H1 (cell line): ENCODE data around the gene SNX32. TPM values are rescaled to one million over a fixed set of nuclear protein-coding genes. Genes with fewer than 3 reads are reported as not detected.

Experiments
- CTCF ChIA-PET: fragments of 300-600 bp; sonication (Branson Sonifier 250); formaldehyde crosslinking; loops from one replicate; lab custom pipeline; 2021; ENCODE audit not compliant: partially characterized antibody; lab: Charles Lee
- POLR2A ChIA-PET: fragments of 300-600 bp; sonication (Branson Sonifier 250); formaldehyde crosslinking; loops from one replicate; lab custom pipeline; 2021; ENCODE audit warnings: inconsistent platforms; ENCODE audit not compliant: partially characterized antibody; lab: Charles Lee
- DNase-seq, 2 experiments: peaks; one replicate each; pipeline versions ENCODE4 v3.0.0 to v3.0.0-alpha.2; 2010 to 2022; ENCODE audit warnings: low spot score in 2 of 2, low read depth in 1 of 2, mixed read lengths in 1 of 2
- FAIRE-seq: peaks from 2 replicates; lab custom pipeline; 2011; peaks lifted over from hg19 to GRCh38; lab: Jason Lieb, UNC
- H2AFZ ChIP-seq: 2 replicates; pipeline ENCODE4 v1.8.1; 2012; ENCODE audit warnings: low read length, inconsistent platforms
- H2AK5ac ChIP-seq: 2 replicates; pipeline ENCODE4 v1.6.1; 2013; ENCODE audit warnings: low read depth, low read length
- H2BK120ac ChIP-seq: replicated peaks from 2 replicates; pipeline ENCODE3; 2013; ENCODE audit warnings: low read depth, low read length, inconsistent platforms
- H2BK12ac ChIP-seq: 2 replicates; pipeline ENCODE4 v1.6.1; 2013; ENCODE audit warnings: low read depth, low read length
- H2BK15ac ChIP-seq: 2 replicates; pipeline ENCODE4 v1.6.1; 2013; ENCODE audit warnings: low read length
- H2BK20ac ChIP-seq: 2 replicates; pipeline ENCODE4 v1.6.1; 2013; ENCODE audit warnings: low read length
- H2BK5ac ChIP-seq: 2 replicates; pipeline ENCODE4 v1.6.1; 2013; ENCODE audit warnings: low read depth, low read length
- H3K14ac ChIP-seq: 2 replicates; pipeline ENCODE4 v1.6.1; 2013; ENCODE audit warnings: inconsistent platforms; ENCODE audit not compliant: insufficient read length
- H3K18ac ChIP-seq: 2 replicates; pipeline ENCODE4 v1.6.1; 2013; ENCODE audit warnings: low read length; ENCODE audit errors: extremely low read depth
- H3K23ac ChIP-seq: 2 replicates; pipeline ENCODE4 v1.6.1; 2013; ENCODE audit warnings: inconsistent platforms; ENCODE audit not compliant: insufficient read length
- H3K23me2 ChIP-seq: 2 replicates; pipeline ENCODE4 v1.6.1; 2013; ENCODE audit warnings: low read depth, low read length
- H3K27ac ChIP-seq: 2 replicates; pipeline ENCODE4 v1.6.1; 2011; ENCODE audit warnings: low read depth, low read length, inconsistent platforms
- H3K27me3 ChIP-seq, 4 experiments: replicated peaks in 1 of 4; 1 replicate in 1 of 4; 2 replicates in 3 of 4; pipeline versions ENCODE4 v1.6.1 to v1.8.1; 2011 to 2013; ENCODE audit warnings: low read length in 3 of 4, mild to moderate bottlenecking in 3 of 4, inconsistent platforms in 2 of 4, mixed read lengths in 2 of 4, moderate library complexity in 1 of 4; ENCODE audit not compliant: control insufficient read depth in 3 of 4, insufficient read depth in 3 of 4; ENCODE audit errors: extremely low read depth in 1 of 4
- H3K36me3 ChIP-seq, 4 experiments: 2 replicates each; pipeline versions ENCODE4 v1.6.1 to v1.8.1; 2011 to 2013; ENCODE audit warnings: mild to moderate bottlenecking in 4 of 4, low read length in 3 of 4, moderate library complexity in 2 of 4, control low read depth in 1 of 4, inconsistent platforms in 1 of 4; ENCODE audit not compliant: insufficient read depth in 4 of 4, control insufficient read depth in 2 of 4
- H3K4ac ChIP-seq: replicated peaks from 2 replicates; pipeline ENCODE3; 2013; ENCODE audit warnings: low read length, low read depth, mixed read lengths, inconsistent platforms; ENCODE audit not compliant: insufficient read length
- H3K4me1 ChIP-seq, 4 experiments: replicated peaks in 1 of 4; 1 replicate in 1 of 4; 2 replicates in 3 of 4; pipeline versions ENCODE4 v1.6.1 to v1.8.1; 2011 to 2013; ENCODE audit warnings: low read length in 3 of 4, inconsistent platforms in 2 of 4, mixed read lengths in 1 of 4; ENCODE audit not compliant: insufficient read depth in 4 of 4, control insufficient read depth in 3 of 4
- H3K4me2 ChIP-seq, 2 experiments: 2 replicates each; pipeline versions ENCODE4 v1.6.1 to v1.8.1; 2011 to 2013; ENCODE audit warnings: low read depth in 2 of 2, low read length in 2 of 2, control low read depth in 1 of 2, inconsistent platforms in 1 of 2, mild to moderate bottlenecking in 1 of 2; ENCODE audit not compliant: insufficient read depth in 1 of 2
- H3K4me3 ChIP-seq, 4 experiments: fragments of 200-600, 300-600 bp in 1 of 4; sonication (generic), shearing (Covaris generic), sonication (Bioruptor Twin) in 1 of 4; 2 replicates each; pipeline versions ENCODE4 v1.5.1 to v1.8.1; 2011 to 2016; ENCODE audit warnings: low read length in 4 of 4, low read depth in 3 of 4, control low read depth in 2 of 4, inconsistent platforms in 2 of 4, mild to moderate bottlenecking in 2 of 4, mixed read lengths in 1 of 4, moderate library complexity in 1 of 4; ENCODE audit not compliant: insufficient read depth in 2 of 4; ENCODE audit errors: extremely low read depth in 1 of 4
- H3K56ac ChIP-seq: replicated peaks from 2 replicates; pipeline ENCODE3; 2013; ENCODE audit warnings: low read depth, mild to moderate bottlenecking, mixed read lengths, low read length, inconsistent platforms; ENCODE audit not compliant: insufficient read length
- H3K79me1 ChIP-seq: 2 replicates; pipeline ENCODE4 v1.6.1; 2013; ENCODE audit warnings: low read depth, low read length, control low read depth
- H3K79me2 ChIP-seq, 2 experiments: 2 replicates each; pipeline versions ENCODE4 v1.6.1 to v1.8.1; 2012 to 2013; ENCODE audit warnings: low read length in 2 of 2, mild to moderate bottlenecking in 2 of 2, inconsistent platforms in 1 of 2; ENCODE audit not compliant: insufficient read depth in 2 of 2, control insufficient read depth in 1 of 2
- H3K9ac ChIP-seq, 4 experiments: replicated peaks in 1 of 4; 1 replicate in 1 of 4; 2 replicates in 3 of 4; pipeline versions ENCODE4 v1.6.1 to v1.8.1; 2011 to 2013; ENCODE audit warnings: low read depth in 3 of 4, low read length in 3 of 4, control low read depth in 2 of 4, mild to moderate bottlenecking in 2 of 4, moderate library complexity in 2 of 4, inconsistent platforms in 1 of 4; ENCODE audit errors: extremely low read depth in 1 of 4
- H3K9me3 ChIP-seq, 2 experiments: 2 replicates each; pipeline versions ENCODE4 v1.6.1 to v1.8.1; 2012 to 2013; ENCODE audit warnings: mild to moderate bottlenecking in 2 of 2, moderate library complexity in 2 of 2, control low read depth in 1 of 2, inconsistent platforms in 1 of 2, low read depth in 1 of 2, low read length in 1 of 2, mixed read lengths in 1 of 2; ENCODE audit not compliant: insufficient read depth in 2 of 2
- H4K20me1 ChIP-seq, 2 experiments: replicated peaks in 1 of 2; 2 replicates each; pipeline versions ENCODE3 to v1.8.1; 2011 to 2013; ENCODE audit warnings: inconsistent platforms in 2 of 2, low read length in 2 of 2, mild to moderate bottlenecking in 1 of 2; ENCODE audit not compliant: insufficient read depth in 2 of 2, control insufficient read depth in 1 of 2
- H4K5ac ChIP-seq: 2 replicates; pipeline ENCODE4 v1.6.1; 2013; ENCODE audit warnings: low read length, low read depth, mixed read lengths, inconsistent platforms; ENCODE audit not compliant: insufficient read length
- H4K8ac ChIP-seq: 2 replicates; pipeline ENCODE4 v1.8.0; 2013; ENCODE audit warnings: mild to moderate bottlenecking, moderate library complexity, low read length, inconsistent platforms; ENCODE audit not compliant: insufficient read depth; ENCODE audit errors: extremely low read depth
- H4K91ac ChIP-seq: replicated peaks from 2 replicates; pipeline ENCODE3; 2013; ENCODE audit warnings: low read length, mixed read lengths, inconsistent platforms; ENCODE audit not compliant: insufficient read length
- CHD2 ChIP-seq: IDR thresholded peaks from 2 replicates; pipeline ENCODE4 v1.6.1; 2012; ENCODE audit warnings: low read length, improper control_type of control experiment
- FOSL1 ChIP-seq: IDR thresholded peaks from 2 replicates; pipeline ENCODE4 v1.6.1; 2011; ENCODE audit warnings: mild to moderate bottlenecking, low read depth, low read length, moderate library complexity; ENCODE audit not compliant: insufficient read depth
- HDAC2 ChIP-seq, 2 experiments: fragments of 300-600 bp in 1 of 2; sonication (generic) in 1 of 2; IDR thresholded peaks; 2 replicates each; pipeline ENCODE4 v1.6.1; 2011 to 2012; ENCODE audit warnings: low read depth in 2 of 2, low read length in 2 of 2, mild to moderate bottlenecking in 2 of 2, moderate library complexity in 2 of 2, borderline replicate concordance in 1 of 2, inconsistent platforms in 1 of 2
- POLR2AphosphoS5 ChIP-seq: IDR thresholded peaks from 2 replicates; pipeline ENCODE4 v1.6.1; 2011; ENCODE audit warnings: low read depth, low read length
- POU5F1 ChIP-seq: IDR thresholded peaks from 2 replicates; pipeline ENCODE4 v1.6.1; 2011; ENCODE audit warnings: low read depth, mild to moderate bottlenecking, low read length, moderate library complexity
- SP4 ChIP-seq: IDR thresholded peaks from 2 replicates; pipeline ENCODE4 v1.6.1; 2012; ENCODE audit warnings: low read length, inconsistent platforms
- SRF ChIP-seq: IDR thresholded peaks from 2 replicates; pipeline ENCODE4 v1.6.1; 2011; ENCODE audit warnings: mild to moderate bottlenecking, low read depth, low read length, moderate library complexity
- TBP ChIP-seq: IDR thresholded peaks from 2 replicates; pipeline ENCODE4 v1.6.1; 2011; ENCODE audit warnings: low read depth, low read length, improper control_type of control experiment
- WGBS, 2 experiments: shearing (Covaris generic) in 1 of 2; methylation state at CpG; one replicate each; pipeline versions ENCODE4 v1.1.6 to v1.1.7; 2013 to 2015; ENCODE audit warnings: low lambda C conversion rate in 2 of 2, mixed read lengths in 2 of 2, inconsistent platforms in 1 of 2, low coverage in 1 of 2, missing lambda C conversion rate in 1 of 2; ENCODE audit not compliant: insufficient replicate concordance in 2 of 2, insufficient coverage in 1 of 2, insufficient read length in 1 of 2; ENCODE audit errors: extremely low coverage in 1 of 2, missing lambda C conversion rate in 1 of 2; 5-methylcytosine and 5-hydroxymethylcytosine counted together
- polyA plus RNA-seq, 7 experiments: library from polyadenylated mRNA; depleted of rRNA in 3 of 7; stranded (reverse) in 5 of 7; unstranded in 2 of 7; fragments of >200 nt in 5 of 7; fragments of 200-250 nt in 2 of 7; gene quantifications; 1 replicate in 5 of 7; 2 replicates in 1 of 7; 4 replicates in 1 of 7; pipeline versions ENCODE4 v1.2.1 to v1.2.3, GENCODE V29; 2011 to 2013; ENCODE audit warnings: missing spikeins in 2 of 7, mixed read lengths in 2 of 7
- total RNA-seq: library from RNA; stranded (reverse); fragmentation: NEBNext Ultra II Directional; extraction: Animal tissue kit (Norgen Biotek cat#: 25700); gene quantifications from 2 replicates; pipeline ENCODE4 v1.2.1, GENCODE V29; 2021

Gene SNX32
- total and polyA plus RNA-seq, 2 of the 8 experiments (the other 6 are each of a cell fraction or from before 2014, with no cell fraction given): 0.76 to 2.2 TPM

DNA sequence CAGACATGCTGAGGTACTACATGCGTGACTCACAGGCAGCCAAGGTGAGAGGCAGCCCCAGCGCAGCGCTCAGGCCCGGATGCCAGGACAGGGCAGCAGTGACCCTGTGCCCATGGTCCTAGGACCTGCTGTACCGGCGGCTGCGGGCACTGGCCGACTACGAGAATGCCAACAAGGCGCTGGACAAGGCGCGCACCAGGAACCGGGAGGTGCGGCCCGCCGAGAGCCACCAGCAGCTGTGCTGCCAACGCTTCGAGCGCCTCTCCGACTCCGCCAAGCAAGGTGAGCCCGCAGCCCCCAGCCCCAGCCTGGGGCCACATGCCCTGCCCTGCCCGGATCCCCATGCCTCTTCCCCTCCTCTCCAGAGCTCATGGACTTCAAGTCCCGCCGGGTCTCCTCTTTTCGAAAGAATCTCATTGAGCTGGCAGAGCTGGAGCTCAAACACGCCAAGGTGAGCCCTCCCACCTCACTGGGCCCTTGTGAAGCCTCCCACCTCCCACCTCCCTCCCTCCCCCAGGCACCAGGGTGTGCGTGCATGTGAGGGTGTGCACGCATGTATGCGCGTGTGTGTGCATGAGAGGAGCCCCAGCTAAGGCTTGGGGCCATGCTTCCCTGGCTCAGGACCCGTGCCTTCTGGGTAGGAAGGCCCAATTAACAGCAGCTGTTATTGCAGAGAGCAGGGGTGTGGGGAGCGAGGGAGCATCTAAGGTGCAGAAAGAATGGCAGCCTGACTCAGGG is 18.9 kb downstream of the SNX32 start:
- ChIA-PET CTCF (interaction anchor here (0.7 to 15.2 kb wide), 25 partner anchors 9 to 198 kb away, joined by 3 to 283 read pairs (median 6); partner anchors contain the start of genes AP5B1, CCDC85B, CFL1 and CTSW), POLR2A (interaction anchor here (0.6 to 38.3 kb wide), 32 partner anchors 8 to 246 kb away, joined by 3 to 1071 read pairs (median 4); partner anchors contain the start of genes CCDC85B, CFL1, CTSW and EFEMP2)
- FAIRE-seq: no peak
- Histone ChIP-seq H4K20me1 (peaks cover 29 to 30% of the 10 kb centered on the region in 2 experiments), H2AK5ac (no peak overlapping the region), H3K56ac (no peak overlapping the region), H4K91ac (no peak overlapping the region), H2BK15ac (no peak overlapping the region), H3K27ac (no peak overlapping the region), H3K4me3 (no peak overlapping the region), H2BK12ac (no peak overlapping the region), H2BK120ac (no peak overlapping the region), H3K18ac (no peak overlapping the region; the same call in 1 of the 2 replicates), H3K79me2 (peaks cover 15 to 36% of the 10 kb centered on the region in 2 experiments)
- TF ChIP-seq HDAC2 (IDR thresholded peaks at IDR 0.05; ENCODE audit: borderline replicate concordance in 1 of 2, low read depth in 2 of 2, low read length in 2 of 2) (no peak), FOSL1 (no peak), POLR2AphosphoS5 (peak; percentile 81), CHD2 (peak; percentile 25; the same call in 1 of the 2 replicates), SP4 (no peak), POU5F1 (no peak), TBP (no peak), SRF (no peak)
- TF ChIP-seq, all 59 proteins: peak for 2
- H3K9me3 ChIP-seq: peaks cover 7 to 10% of the 10 kb centered on the region in 2 experiments; a peak in 2 of 4 replicates
- peaks cover 0 to 10% (median under 1%) of the 10 kb centered on the region in 4 experiments; a peak in 5 of 7 replicates for H3K4me1 ChIP-seq
- no peak overlapping the region for H3K14ac ChIP-seq
- no peak overlapping the region for H3K9ac ChIP-seq
- no peak overlapping the region for H4K5ac ChIP-seq
- H4K8ac ChIP-seq: no peak overlapping the region
- peaks cover 3% of the 10 kb centered on the region; the same call in 1 of the 2 replicates for H3K23me2 ChIP-seq
- no peak for DNase-seq
- WGBS, 2 experiments: 97% methylated on average over 24 of the region's 33 CpGs; no CpG with 5 or more reads in 1 of the 2 experiments
- no peak overlapping the region for H2AFZ ChIP-seq
- no peaks in the 10 kb centered on the region; a peak in 1 of 7 replicates for H3K27me3 ChIP-seq
- peaks cover 17 to 34% (median 31%) of the 10 kb centered on the region in 4 experiments for H3K36me3 ChIP-seq
- H3K4ac ChIP-seq: no peak overlapping the region
- H3K4me2 ChIP-seq: no peak overlapping the region
- H2BK20ac ChIP-seq: no peak overlapping the region
- no peak overlapping the region for H3K23ac ChIP-seq
- H2BK5ac ChIP-seq: 0 out of 2 replicates have a peak overlapping the region, but pooled peaks have one; percentile 20
- peaks cover 20% of the 10 kb centered on the region for H3K79me1 ChIP-seq
